ENCODE measurements around the gene PDF.

Gene PDF

GRCh38 chr16:69339289-69340094 is 9.1 kb upstream of the PDF start, which contains the start of the genes COG8 and NIP7:
TSS of gene COG8 (minus strand) at chr16:69339564. CDS start at chr16:69339552, 12 bp downstream.
TSS of gene NIP7 (plus strand) at chr16:69339772. CDS start at chr16:69339830, 58 bp downstream.
- Histone ChIP-seq H3K4me3 (IDR thresholded peaks at IDR 0.05; ENCODE audit: insufficient read depth, low read depth, low read length) (no peak within 1 kb of the TSS), H2AFZ (ENCODE audit: low read depth) (peak within 1 kb of the TSS; percentile 69), H3K4me1 (ENCODE audit: low read depth, poor library complexity, severe bottlenecking) (peaks cover 24% of the 10 kb centered on the region), H3K9ac (peak within 1 kb of the TSS; percentile 87), H3K27ac (peak within 1 kb of the TSS; percentile 72), H3K27me3 (ENCODE audit: insufficient read depth, low read depth) (no peaks in the 10 kb centered on the region), H4K20me1 (ENCODE audit: insufficient read depth) (no peaks in the 10 kb centered on the region), H3K79me2 (ENCODE audit: insufficient read depth, low read depth) (peaks cover 38% of the 10 kb centered on the region), H3K36me3 (ENCODE audit: insufficient read depth) (peaks cover 11% of the 10 kb centered on the region; the same call in 1 of the 2 replicates), H3K4me2 (peak within 1 kb of the TSS; percentile 83)
- peak; percentile 63 for TF ChIP-seq CTCF (conservative IDR thresholded peaks at IDR 0.05; ENCODE audit: low read depth, low read length)

- no peak overlapping the region for H3K4me3 ChIP-seq (IDR thresholded peaks at IDR 0.05; ENCODE audit: insufficient read depth, low read depth, low read length)
- H3K27me3 ChIP-seq (ENCODE audit: insufficient read depth, low read depth): no peaks in the 10 kb centered on the region
- H2AFZ ChIP-seq (ENCODE audit: low read depth): peak overlapping the region; percentile 69
- no peaks in the 10 kb centered on the region for H4K20me1 ChIP-seq (ENCODE audit: insufficient read depth)
- peaks cover 38% of the 10 kb centered on the region for H3K79me2 ChIP-seq (ENCODE audit: insufficient read depth, low read depth)
- H3K27ac ChIP-seq: peak overlapping the region; percentile 72
- H3K4me1 ChIP-seq (ENCODE audit: low read depth, poor library complexity, severe bottlenecking): peaks cover 24% of the 10 kb centered on the region
- peaks cover 11% of the 10 kb centered on the region; the same call in 1 of the 2 replicates for H3K36me3 ChIP-seq (ENCODE audit: insufficient read depth)
- TF ChIP-seq CTCF (conservative IDR thresholded peaks at IDR 0.05; ENCODE audit: low read depth, low read length): no peak
- peak overlapping the region; percentile 87 for H3K9ac ChIP-seq
- peak overlapping the region; percentile 83 for H3K4me2 ChIP-seq
Observed at GRCh38 chr16:69338557-69339288, 8.3 kb upstream of the PDF start.

- H3K4me3 ChIP-seq (IDR thresholded peaks at IDR 0.05; ENCODE audit: insufficient read depth, low read depth, low read length): no peak overlapping the region
- no peak for TF ChIP-seq CTCF (conservative IDR thresholded peaks at IDR 0.05; ENCODE audit: low read depth, low read length)
- H3K4me2 ChIP-seq: no peak overlapping the region
- H3K27me3 ChIP-seq (ENCODE audit: insufficient read depth, low read depth): no peaks in the 10 kb centered on the region
- H3K9ac ChIP-seq: no peak overlapping the region
- peaks cover 13% of the 10 kb centered on the region for H3K4me1 ChIP-seq (ENCODE audit: low read depth, poor library complexity, severe bottlenecking)
- H4K20me1 ChIP-seq (ENCODE audit: insufficient read depth): no peaks in the 10 kb centered on the region
- H3K27ac ChIP-seq: no peak overlapping the region
- peaks cover 2% of the 10 kb centered on the region; the same call in 1 of the 2 replicates for H3K36me3 ChIP-seq (ENCODE audit: insufficient read depth)
- H3K79me2 ChIP-seq (ENCODE audit: insufficient read depth, low read depth): peaks cover 13% of the 10 kb centered on the region
- no peak overlapping the region for H2AFZ ChIP-seq (ENCODE audit: low read depth)
Observed at GRCh38 chr16:69334696-69335095, 4.3 kb upstream of the PDF start.

DNA sequence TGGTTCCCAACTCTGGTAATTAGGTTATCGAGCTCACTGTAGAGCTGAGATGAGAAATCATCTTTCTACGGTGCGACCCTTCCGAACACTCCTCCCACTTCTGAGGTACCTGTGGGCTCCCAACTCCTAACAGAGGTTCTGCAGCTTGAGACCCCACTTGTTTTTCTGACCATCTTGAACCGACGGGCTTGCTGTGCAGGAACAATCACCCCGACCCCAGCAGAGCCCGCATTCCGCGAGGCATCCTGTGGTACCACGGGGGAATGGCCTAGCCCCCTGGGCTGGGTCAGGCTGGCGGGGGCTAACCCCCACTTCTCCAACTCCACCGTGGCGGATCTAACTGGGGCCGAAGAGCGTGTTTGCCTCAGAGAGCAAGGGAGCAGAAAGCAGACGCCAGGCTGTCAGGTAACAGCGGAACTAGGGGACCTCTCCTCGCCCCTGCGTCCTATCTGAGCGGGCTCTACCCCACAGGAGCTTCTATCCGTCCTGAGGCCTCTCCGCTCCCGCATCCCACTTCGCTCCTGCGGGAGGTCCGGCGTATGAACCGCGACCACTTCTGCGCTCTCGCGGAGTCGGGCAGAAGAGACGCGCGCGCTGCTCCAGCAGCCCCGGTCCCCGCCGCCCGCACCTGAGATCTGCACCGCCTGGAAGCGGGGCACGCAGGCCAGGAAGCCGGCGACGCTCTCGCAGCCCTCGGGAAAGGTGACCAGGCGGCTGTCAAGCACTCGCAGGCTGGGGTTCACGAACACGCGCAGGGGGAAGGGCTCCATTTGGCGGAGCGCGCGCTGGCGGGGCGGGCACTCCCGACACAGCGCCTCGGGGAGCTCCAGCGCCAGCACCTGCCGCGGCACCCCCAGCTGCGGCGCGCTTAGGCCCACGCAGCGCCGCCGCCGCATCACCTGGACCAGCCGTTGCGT is 761 bp downstream of the PDF start:
- Histone ChIP-seq H3K4me3 (IDR thresholded peaks at IDR 0.05; ENCODE audit: insufficient read depth, low read depth, low read length) (no peak overlapping the region), H3K4me2 (peak overlapping the region; percentile 93), H3K36me3 (ENCODE audit: insufficient read depth) (no peaks in the 10 kb centered on the region; the same call in none of the 2 replicates), H3K27ac (peak overlapping the region; percentile 43), H3K27me3 (ENCODE audit: insufficient read depth, low read depth) (no peaks in the 10 kb centered on the region), H4K20me1 (ENCODE audit: insufficient read depth) (no peaks in the 10 kb centered on the region), H3K79me2 (ENCODE audit: insufficient read depth, low read depth) (peaks cover 48% of the 10 kb centered on the region), H2AFZ (ENCODE audit: low read depth) (peak overlapping the region; percentile 65), H3K4me1 (ENCODE audit: low read depth, poor library complexity, severe bottlenecking) (peaks cover 38% of the 10 kb centered on the region), H3K9ac (peak overlapping the region; percentile 64)
- no peak for TF ChIP-seq CTCF (conservative IDR thresholded peaks at IDR 0.05; ENCODE audit: low read depth, low read length)
